ENCODE data around the gene SLC25A26.

The SLC25A26 gene

DNA sequence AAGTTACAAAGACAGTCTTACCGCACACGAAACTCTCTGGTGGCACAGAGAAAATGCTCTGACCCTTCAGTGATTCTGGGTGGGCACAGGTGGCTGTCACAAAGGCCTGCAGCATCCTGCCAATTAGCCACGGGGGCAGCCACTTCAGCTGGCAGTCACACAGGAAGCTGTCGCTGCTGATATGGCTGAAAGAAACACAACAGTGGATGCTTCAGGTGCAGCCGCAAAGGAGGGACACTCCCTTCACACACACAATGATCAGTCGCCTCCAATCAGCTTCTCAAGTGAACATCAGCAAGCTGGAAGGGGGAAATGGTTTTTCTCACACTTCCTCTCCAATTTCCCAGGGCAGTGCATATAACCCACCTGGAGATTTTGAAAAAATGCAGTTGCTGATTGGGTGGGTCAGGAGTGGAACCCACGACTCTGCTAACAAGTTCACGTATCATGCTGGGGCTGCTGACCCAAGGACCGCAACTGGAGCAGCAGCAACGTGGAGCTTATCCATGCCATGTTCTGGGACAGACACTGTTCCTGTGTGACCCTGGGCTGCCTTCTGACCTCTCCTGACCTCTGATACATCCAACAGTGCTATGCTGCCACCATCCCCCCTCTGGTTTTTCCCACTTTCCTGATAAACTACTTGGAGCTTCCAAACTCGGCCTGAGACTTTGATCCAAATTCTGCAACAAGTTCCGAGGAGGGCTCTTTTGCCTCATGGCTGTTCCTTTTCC lies 173.4 kb downstream of the SLC25A26 start:
- TF ChIP-seq CTCF (conservative IDR thresholded peaks at IDR 0.05): no peak
- TF ChIP-seq ZFX (IDR thresholded peaks at IDR 0.05): no peak
- H3K27ac ChIP-seq: no peak overlapping the region

- TF ChIP-seq ZFX (IDR thresholded peaks at IDR 0.05): no peak
- no peak for TF ChIP-seq CTCF (conservative IDR thresholded peaks at IDR 0.05)
Observed at GRCh38 chr3:66394753-66395249, 174.0 kb downstream of the SLC25A26 start.

GRCh38 chr3:66395635-66396034 lies 174.8 kb downstream of the SLC25A26 start:
- TF ChIP-seq ZFX (IDR thresholded peaks at IDR 0.05): no peak
- no peak for TF ChIP-seq CTCF (conservative IDR thresholded peaks at IDR 0.05)
- H3K27ac ChIP-seq: no peak overlapping the region

More at GRCh38 chr3:66394753-66395249, 174.0 kb downstream of the SLC25A26 start:
- H3K27ac ChIP-seq: no peak overlapping the region

- no peak for TF ChIP-seq ZFX (IDR thresholded peaks at IDR 0.05)
- no peak for TF ChIP-seq CTCF (conservative IDR thresholded peaks at IDR 0.05)
- no peak overlapping the region for H3K27ac ChIP-seq
Observed at GRCh38 chr3:66396161-66396760, 175.5 kb downstream of the SLC25A26 start.

DNA sequence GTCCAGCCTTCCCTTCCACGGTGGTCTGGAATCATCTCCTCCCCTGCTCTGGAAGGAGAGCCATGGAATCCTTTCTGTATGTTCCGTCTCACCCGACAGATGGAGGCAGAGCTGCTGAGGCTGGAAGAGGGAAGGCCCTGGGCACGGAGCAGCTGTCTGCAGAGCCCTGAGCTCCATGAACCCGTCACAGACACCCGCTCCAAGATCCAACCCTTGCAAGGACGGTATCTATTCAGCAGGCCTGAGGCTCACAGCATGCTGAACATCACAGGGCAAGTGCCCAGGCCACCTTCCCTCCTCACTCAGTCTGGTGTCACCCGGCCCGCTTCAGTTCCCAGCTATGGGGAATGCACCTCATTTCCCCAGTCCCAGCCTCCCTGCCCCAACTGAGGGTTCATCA lies 176.1 kb downstream of the SLC25A26 start:
- no peak overlapping the region for H3K27ac ChIP-seq
- TF ChIP-seq CTCF (conservative IDR thresholded peaks at IDR 0.05) (no peak), ZFX (IDR thresholded peaks at IDR 0.05) (no peak)

DNA sequence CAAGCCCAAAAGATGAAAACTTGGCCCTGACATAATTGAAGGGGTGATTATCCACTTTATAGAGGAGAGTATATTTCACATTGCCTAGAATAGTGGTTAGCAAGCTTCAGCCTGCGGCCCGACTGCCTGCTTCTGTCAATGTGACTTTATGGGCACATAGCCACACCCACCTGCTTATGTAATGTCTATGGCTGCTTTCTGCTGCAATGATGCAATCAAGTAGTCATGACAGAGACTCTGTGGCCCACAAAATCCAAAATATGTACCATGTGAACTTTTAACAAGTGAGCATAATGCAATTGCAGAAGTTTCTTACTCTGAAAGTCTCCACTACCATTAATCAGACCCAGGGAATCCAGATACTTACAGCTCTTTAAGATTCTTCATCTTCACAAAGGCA lies 176.9 kb downstream of the SLC25A26 start:
- H3K27ac ChIP-seq: no peak overlapping the region
- TF ChIP-seq CTCF (conservative IDR thresholded peaks at IDR 0.05): no peak
- TF ChIP-seq ZFX (IDR thresholded peaks at IDR 0.05): no peak

All from C4-2B (cell line).